IPS-NIHi7 (cell line): ENCODE measurements around the gene SERINC5.
"Not testable (repeated sequence)": the region's sequence is repeated elsewhere in the genome, so short reads cannot be mapped to it uniquely, and the experiment has no call there.

ENCODE experiments used
- DNase-seq: peaks from one replicate; pipeline ENCODE4 v3.0.0; 2012; ENCODE audit warnings: mixed read lengths; ENCODE audit errors: extremely low spot score

Gene SERINC5

DNA sequence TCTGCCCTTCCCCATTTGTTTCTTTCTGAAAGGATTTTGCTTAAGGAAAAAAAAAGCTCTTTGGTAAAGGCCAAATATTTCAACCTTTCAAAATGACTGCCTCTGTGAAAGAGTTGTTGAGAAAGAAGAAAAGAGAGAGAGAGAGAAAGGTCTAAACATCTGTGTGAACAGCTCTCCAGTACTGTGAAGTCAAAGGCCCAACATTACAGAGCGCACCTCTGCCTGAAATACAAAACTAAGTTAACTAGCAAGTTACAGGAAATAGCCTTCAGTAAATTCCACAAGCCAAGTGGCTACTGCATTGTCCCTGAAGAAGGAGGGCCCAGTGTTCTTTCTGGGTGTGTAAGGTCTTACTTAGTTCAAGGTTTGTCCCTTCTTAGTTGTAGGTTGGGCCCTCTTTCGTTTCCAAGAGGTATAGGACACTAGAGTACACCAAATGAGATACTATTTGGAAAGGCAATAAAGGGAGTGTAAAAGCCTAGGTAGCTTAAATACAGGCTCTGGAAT lies 116.3 kb downstream of the SERINC5 start:
- DNase-seq = no peak

DNA sequence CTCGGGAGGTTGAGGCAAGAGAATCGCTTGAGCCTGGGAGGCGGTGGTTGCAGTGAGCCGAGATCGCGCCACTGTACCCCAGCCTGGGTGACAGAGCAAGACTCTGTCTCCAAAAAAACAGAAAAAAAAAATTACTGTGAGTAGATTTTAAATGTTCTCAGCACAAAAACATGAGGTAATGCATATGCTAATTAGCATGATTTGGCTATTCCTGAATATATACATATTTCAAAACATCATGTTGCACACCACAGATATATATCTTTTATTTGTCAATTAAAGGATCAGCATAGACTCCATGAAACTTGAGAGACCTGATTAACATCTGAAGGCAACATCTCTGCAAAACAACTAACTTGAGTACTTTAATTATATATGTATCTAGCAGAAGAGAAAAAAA lies 117.4 kb downstream of the SERINC5 start:
- DNase-seq = no peak

DNA sequence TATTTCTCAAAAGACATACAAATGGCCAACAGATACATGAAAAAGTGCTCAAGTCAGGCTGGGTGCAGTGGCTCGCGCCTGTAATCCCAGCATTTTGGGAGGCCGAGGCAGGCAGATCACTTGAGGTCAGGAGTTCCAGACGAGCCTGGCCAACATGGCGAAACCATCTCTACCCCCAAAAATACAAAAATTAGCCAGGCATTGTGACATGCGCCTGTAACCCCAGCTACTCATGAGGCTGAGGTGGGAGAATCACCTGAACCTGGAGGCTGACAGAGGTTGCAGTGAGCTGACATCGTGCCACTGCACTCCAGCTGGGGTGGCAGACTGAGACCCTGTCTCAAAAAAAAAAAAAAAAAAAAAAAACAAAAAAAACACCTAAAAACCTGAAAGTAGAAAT lies 119.0 kb downstream of the SERINC5 start:
- not testable (repeated sequence) for DNase-seq

DNA sequence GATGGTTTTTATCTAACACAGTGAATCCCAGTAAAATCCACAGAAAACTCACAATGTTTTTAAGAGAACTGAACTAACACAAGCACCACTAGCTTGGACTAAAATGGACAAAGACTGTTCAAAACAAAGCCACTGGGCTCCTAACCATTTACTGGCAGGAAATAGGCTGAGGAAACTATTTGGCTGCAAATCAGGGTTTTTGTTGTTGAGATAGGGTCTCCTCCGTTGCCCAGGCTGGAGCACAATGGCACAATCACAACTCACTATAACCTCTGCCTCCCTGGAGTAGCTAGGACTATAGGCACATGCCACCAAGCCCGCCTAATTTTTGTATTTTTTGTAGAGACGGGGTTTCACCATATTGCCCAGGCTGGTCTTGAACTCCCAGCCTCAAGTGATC lies 121.0 kb downstream of the SERINC5 start:
- DNase-seq = no peak

DNA sequence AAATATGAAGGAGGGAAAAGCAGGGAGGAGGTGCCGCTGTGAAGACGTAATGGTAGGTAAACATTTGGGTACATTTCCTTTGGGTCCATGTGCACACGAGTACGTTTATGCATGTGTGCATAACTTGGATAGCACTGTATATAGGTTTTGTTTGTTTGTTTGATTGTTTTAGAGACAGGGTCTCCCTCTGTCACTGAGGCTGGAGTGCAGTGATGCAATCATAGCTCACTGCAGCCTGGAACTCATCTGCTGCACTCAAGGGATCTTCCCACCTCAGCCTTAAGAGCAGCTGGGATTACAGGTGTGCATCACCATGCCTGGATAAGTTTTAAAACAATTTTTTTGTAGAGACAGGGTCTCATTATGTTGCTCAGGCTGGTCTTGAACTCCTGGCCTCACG lies 126.7 kb downstream of the SERINC5 start:
- DNase-seq = no peak

DNA sequence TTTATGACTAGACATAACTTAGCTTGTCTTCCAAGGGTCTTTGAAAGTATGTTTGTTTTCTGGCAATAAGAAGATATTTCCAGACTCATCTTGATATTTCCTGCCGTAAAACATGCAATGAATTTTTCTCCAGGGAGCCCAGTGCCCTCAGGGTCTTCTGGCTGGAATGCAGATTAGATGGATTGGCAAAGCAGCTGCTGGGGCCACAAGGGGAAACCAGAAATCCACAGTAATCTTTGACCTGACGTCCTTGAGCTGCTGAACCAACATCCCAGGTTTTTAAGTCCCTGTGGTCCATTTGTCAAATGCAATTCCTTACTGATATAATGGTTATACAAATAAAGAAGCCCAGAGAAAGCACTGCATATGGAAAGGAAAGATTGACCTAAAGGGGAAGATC lies 127.7 kb downstream of the SERINC5 start:
- DNase-seq = peak; percentile 31

DNA sequence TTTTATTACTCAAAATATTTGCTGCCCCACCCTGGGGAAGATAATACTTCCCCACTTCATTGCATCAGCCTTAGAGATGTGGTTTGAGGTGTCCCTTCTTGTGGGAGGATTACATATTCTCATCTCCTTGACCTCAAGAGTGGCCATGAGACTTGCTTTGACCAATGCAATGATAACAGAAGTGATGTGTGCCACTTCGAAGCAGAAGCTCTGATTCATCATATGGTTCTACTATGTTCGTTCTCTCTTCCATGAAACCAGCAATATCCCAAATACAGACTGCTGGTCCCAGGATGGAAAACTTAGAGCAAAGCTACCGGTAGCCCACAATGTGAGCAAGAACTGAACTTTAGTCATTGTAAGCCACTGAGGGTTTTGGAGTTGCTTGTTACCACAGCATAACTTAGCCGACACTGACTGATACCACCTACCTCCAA lies 128.7 kb downstream of the SERINC5 start:
- no peak for DNase-seq

DNA sequence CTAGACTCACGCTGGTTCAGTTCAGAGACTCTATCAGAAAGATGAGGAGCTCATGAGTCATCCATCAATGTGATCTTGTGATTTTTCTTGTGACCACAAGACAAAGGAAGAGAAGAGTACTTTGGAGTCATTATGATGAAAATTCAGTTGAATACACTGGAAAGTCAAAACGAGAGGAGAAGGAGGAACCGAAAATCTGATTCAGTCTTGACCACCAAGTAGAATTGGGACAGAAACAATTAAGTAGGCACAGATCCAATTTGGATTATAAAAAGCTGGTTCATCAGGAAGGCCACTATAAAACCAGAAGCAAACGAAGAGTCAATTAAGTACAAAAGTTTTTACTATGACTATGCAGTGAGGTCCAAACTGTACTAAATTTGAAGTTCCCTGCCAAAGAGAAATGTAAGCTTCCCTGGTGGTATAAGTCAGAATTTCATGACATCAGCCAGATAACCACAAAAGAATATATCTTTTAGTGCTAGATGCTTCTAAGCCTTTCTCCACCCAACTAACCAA lies 129.8 kb downstream of the SERINC5 start:
- DNase-seq = no peak

DNA sequence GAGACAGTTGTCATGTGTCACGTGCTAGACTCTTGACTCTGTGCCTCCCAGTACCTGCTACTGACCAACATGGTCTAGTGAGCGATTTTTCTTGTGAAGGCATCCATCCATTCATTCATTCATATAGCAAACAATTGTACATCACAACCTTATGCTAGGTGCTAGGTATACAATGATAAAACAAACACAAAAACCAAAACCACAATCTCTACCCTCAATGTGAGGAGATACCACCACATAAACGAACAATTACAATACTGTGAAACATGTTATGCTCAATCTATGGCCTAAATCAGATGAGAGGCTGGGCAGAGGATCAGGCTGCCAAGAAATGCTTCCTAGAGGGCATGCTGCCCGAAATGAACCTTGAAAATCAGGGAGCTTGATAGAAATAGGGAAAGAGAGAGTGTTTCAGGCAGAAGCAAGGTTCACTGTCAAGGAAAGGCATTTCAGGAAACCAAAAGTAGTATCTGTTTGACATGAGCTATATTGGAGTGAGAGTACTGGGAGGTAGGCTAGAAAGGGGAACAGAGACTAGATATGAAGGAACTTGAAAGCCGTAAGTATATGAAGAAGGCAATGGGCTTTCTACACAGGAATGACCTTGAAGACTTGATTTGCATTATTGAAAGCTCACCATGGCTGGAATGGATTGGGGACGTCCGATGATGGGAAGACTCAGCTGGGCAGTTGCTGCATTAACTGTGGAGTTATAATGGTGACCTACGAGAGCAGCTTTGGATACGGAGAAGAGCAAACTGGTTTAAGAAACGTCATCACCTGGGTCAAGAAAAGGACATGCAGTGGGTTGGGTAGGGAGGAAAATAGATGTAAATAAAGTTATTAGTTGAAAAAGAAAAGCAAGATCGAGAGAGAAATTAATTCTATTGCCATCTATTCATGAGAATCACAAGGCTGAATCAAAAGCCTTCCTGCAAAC lies 130.6 kb downstream of the SERINC5 start:
- DNase-seq = no peak

DNA sequence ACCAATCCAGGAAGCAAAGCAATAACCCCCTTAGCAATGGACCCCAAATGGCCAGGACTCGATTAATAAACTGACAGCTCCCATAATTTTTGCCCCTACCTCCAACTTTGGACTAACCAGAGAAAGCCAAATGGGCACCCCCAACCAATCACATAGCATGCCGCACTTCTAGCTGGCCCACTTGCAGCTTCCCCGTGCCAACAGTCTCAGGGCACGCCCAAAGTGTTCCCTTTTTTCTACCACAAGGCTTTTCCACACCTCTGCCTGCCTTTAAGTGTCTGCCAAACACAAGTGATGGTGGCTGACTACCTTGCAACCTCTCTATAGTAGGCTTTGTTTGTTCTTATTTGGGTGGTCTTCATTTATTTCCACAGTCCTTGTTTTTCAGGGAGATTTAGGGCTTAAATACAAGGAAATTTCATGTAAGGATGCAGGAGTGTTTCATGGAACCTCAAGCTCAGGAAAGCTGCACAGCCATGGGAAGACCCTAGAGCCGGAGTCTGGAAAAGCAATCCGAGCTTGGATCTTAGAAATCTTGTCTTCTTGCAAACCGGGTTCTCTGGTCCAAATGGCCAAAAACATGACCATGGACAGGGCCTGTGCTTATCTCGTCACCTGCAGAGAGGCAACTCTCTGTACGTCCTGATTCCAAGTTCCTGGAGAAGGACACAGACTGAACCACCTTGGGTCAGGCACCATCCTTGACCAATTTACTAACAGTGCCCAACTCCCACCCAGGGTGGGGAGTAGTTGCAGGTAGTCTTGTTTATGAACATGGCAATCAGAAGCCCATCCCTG lies 131.5 kb downstream of the SERINC5 start:
- DNase-seq = no peak

DNA sequence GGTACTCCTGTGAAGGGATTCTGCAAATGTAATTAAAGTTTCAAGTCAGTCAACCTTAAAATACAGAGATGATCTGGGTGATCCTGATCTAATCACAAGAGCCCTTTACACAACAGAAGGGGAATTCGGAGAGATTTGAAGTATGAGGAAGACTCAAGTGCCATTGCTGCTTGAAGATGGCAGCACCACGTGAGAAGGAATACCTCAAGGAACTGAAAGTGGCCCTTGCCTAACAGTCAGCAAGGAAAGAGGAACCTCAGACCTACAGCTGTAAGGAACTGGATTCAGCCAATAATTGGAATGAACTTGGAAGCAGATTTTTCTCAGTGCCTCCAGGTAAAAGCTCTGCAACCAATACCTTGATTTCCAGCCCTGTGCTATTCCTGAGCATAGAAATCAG lies 133.3 kb downstream of the SERINC5 start:
- DNase-seq = no peak

DNA sequence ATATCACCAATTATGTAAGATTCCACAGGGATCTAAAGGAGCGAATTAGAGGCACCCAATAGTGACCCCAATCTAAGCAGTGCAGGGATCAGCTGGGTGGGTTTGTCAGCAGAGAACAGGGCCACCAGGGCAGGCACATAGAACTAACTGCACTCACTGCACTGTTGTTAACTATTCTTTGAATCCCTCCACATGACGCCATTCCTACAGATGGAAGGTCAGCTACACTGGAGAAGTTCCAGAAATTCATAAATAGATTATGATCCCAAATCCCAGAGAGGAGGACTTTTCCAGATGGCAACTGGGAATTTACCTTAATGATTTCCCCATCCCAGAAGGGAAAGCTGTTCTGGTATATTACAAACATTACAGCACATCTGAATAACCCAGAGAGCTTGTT lies 136.5 kb downstream of the SERINC5 start:
- no peak for DNase-seq

DNA sequence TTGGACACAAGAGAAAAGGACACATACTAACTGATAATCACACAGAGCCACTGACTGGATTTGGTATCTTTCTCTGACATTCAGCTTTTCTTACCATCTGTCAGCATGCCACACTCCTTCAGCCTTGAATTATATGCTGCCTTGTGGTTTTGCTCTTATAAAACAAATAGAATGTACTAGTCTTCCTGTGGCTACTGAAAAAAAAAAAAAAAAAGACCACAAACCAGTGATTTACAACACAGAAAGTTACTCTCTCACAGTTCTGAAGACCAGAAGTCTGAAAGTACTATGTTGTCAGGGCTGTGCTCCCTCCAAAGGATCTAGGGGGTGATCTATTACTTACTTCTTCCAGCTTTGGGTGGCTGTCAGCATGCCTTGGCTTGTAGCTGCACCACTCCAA lies 138.4 kb downstream of the SERINC5 start:
- DNase-seq = no peak

DNA sequence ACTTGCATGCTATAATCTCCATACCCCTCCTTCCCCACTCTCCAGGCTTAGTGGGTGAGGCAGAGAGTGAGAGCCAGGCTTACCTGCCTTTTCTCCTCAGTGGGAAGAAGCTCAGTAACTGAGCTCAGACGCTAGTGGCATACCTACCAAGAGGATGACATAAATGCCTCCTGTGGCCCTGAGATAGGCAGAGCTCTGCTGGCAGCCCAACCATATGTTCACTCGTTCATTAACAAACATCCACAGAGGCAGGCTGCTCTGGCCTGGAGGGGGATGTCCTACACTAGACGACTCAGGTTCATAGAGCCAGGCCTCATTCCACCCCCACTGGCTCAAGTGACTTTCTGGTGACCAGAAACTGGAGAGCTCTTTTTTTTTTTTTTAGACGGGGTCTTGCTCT lies 139.4 kb downstream of the SERINC5 start:
- no peak for DNase-seq

DNA sequence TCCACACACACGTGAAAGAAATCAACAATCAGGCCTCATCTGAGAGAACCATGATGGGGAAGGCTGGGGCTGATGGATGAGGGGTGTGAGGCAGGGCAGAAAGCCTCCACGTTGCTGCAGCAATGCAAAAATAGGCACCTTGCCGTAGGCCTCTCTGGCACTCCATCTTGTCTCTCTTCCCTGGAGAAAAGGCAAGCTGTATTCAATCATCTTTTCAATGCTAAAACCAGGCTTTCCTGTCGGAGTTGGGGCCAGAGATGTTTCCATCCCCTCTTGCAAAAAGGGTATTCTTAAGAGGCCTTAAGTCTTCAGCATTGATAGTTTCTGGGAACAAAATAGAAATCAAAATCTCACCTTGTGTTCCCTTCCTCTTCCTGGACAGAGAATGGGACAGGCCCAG lies 139.8 kb downstream of the SERINC5 start:
- DNase-seq = no peak

DNA sequence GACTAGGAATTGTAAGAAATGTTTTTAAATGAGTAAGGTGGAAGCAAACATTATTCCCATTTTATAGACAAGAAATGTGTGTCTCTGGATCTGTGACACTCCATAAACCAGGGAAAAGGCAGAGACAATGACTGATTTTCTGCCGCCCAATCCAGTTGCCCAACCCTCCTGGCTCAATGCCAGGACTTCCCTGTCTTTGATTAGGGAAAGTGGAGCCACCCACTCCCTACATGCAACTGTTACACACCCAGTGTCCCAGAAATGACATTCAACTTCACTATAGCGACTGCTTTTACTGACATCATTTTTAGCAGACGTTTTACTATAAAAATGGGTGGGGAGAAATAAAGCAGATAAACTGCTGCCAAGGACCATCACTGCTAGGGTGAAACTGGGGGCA lies 141.0 kb downstream of the SERINC5 start:
- no peak for DNase-seq

DNA sequence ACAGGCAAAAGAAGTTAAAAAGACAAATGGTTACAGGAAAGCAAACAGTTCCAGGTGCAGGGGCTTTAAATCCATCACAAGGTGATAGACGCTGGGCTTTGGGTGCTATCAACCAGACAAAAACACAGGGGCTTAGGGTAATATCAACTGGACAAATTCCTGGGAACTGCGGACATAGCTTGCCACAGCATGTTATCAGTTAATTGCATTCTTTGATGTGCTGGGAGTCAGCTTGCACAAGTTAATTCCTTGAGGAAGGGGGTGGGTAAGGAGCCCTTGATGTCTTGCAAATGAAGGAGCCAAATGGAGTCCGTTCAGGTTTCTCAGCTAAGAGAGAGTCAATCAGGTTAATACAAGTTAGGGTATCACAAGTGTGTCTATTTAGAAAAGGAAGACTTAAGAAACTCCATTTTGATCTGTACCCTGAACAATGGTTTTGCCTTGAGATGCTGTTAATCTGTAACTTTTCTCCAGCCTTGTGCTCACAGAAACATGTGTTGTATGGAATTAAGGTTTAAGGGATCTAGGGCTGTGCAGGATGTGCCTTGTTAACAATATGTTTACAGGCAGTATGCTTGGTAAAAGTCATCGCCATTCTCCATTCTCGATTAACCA lies 144.4 kb downstream of the SERINC5 start:
- not testable (repeated sequence) for DNase-seq

DNA sequence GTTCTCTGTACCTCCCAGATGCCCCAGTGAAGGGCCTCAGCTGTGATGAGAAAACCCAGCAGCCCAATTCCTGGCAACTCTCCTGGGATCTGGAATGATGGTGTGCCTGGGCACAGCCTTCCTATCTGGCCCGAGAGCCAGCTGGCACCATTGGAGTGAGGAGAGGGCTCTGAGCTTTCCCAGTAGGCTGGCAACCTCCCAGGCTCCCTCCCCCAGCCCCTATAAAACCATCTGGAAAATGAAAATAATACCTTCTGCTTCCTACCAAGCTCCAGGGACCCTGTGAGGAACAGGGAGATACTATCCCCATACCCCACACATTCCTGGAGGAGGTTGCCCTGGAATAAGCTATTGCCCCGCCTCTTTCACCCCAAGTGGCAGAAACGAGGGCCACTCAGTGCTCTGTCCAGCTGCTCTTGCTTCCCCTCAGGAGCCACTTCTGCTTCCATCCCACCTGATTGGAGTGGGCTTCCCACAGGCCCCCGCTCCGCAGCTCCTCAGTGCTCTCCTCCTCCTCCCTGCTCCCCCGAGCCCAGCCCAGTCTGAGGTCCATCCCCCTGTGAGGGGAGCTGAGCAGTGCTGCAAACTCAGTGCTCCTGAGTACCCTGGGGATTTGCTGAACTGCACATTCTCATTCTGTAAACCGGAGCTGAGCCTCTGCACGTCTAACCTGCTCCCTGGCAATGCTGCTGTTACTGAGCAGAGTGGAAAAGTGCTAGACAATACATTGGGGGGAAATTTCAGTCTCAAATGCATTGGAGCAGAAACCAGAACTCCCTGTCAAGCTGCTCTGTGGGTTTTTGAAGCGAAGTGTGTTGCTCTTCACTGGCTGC lies 146.0 kb downstream of the SERINC5 start:
- DNase-seq = no peak

DNA sequence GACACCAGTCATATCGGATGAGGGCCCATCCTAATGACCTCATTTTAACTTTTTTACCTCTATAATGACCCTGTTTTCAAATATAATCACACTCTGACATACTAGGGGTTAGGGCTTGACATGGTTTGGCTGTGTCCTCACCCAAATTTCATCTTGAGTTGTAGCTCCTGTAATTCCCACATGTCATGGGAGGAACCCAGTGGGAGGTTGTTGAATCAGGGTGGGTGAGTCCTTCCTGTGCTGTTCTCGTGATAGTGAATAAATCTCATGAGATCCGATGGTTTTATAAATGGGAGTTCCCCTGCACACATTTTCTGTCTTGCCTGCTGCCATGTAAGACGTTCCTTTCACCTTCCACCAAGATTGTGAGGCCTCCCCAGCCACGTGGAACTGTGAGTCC lies 148.9 kb downstream of the SERINC5 start:
- no peak for DNase-seq

DNA sequence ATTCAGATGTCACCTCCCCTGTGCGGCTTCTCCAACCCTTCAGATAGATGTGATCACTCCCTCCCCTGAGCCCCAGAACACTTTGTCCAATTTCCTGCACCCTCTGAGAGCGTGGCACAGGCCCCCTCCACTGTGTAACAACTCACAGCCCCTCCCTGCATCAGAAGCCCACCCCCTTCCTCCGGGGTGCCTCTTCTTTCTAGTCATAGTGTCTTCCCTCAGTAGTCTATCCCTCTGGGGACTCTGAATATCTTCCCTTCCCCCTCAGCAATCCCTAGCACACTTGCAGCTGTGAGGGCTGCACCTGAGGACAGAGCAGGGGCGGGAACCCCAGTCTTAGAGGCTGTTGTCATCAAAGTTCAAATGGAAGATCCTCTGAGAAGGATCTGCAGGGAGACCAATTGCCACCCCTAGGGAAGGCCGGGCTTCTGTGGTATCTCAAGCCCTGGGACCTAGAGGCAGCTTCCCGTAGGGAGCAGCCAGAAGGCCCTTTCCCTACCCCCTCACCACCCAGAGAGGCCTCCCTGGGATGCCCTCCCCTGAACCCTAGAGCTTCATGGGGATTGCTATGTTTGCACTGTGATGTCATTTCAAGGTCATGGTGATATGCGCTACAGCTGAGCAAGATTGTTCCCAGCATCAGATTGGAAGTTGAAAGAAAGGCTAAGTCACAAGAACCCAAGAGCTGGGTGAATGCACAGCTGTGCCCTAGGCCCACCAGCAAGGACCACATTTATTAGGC lies 150.0 kb downstream of the SERINC5 start:
- DNase-seq = no peak
